KMS-11 (cell line): Measurements from ENCODE around the gene MLLT10.

Experiments
- H2AFZ ChIP-seq: fragments of 200-600 bp; sonication (generic); 2 replicates; pipeline ENCODE4 v1.6.1; 2016; ENCODE audit warnings: antibody characterized with exemption, mixed run types, low read depth
- H3K27ac ChIP-seq: fragments of 200-600 bp; sonication (generic); 2 replicates; pipeline ENCODE4 v1.6.1; 2016; ENCODE audit warnings: mild to moderate bottlenecking, mixed run types
- H3K27me3 ChIP-seq: fragments of 200-600 bp; sonication (generic); 2 replicates; pipeline ENCODE4 v1.6.1; 2017; ENCODE audit warnings: mild to moderate bottlenecking, low read depth, mixed run types, moderate library complexity; ENCODE audit not compliant: insufficient read depth
- H3K36me3 ChIP-seq: fragments of 200-600 bp; sonication (generic); 2 replicates; pipeline ENCODE4 v1.6.1; 2017; ENCODE audit warnings: mild to moderate bottlenecking, mixed run types; ENCODE audit not compliant: insufficient read depth
- H3K4me1 ChIP-seq: fragments of 200-600 bp; sonication (generic); 2 replicates; pipeline ENCODE4 v1.6.1; 2016; ENCODE audit warnings: mild to moderate bottlenecking, low read depth, mixed run types; ENCODE audit not compliant: poor library complexity, severe bottlenecking
- H3K4me2 ChIP-seq: fragments of 200-600 bp; sonication (generic); 2 replicates; pipeline ENCODE4 v1.7.0; 2016; ENCODE audit warnings: mild to moderate bottlenecking, mixed run types
- H3K4me3 ChIP-seq: fragments of 200-600 bp; sonication (generic); IDR thresholded peaks from 2 replicates; pipeline ENCODE4 v1.6.1; 2017; ENCODE audit warnings: low read depth, low read length, mixed read lengths; ENCODE audit not compliant: insufficient read depth
- H3K79me2 ChIP-seq: fragments of 200-600 bp; sonication (generic); 2 replicates; pipeline ENCODE4 v1.6.1; 2016; ENCODE audit warnings: low read depth, mixed run types; ENCODE audit not compliant: insufficient read depth
- H3K9ac ChIP-seq: fragments of 200-600 bp; sonication (generic); 2 replicates; pipeline ENCODE4 v1.6.1; 2016; ENCODE audit warnings: mild to moderate bottlenecking, mixed run types
- H4K20me1 ChIP-seq: fragments of 200-600 bp; sonication (generic); 2 replicates; pipeline ENCODE4 v1.6.1; 2016; ENCODE audit warnings: mild to moderate bottlenecking, mixed run types; ENCODE audit not compliant: insufficient read depth
- TF ChIP-seq, protein P1 (sequence below): fragments of 200-600 bp; sonication (generic); conservative IDR thresholded peaks from 2 replicates; pipeline ENCODE4 v1.6.1; 2017; ENCODE audit warnings: low read depth, mild to moderate bottlenecking, antibody characterized with exemption, low read length, moderate library complexity, mixed read lengths

Gene MLLT10

GRCh38 chr10:21496343-21497176 is 37.5 kb upstream of the MLLT10 start:
- Histone ChIP-seq H3K36me3 (no peaks in the 10 kb centered on the region), H3K4me1 (peaks cover 3% of the 10 kb centered on the region), H3K4me2 (peak overlapping the region; percentile 53), H3K79me2 (no peaks in the 10 kb centered on the region), H3K27ac (peak overlapping the region; percentile 64), H3K27me3 (peaks cover 14% of the 10 kb centered on the region; the same call in 1 of the 2 replicates), H3K9ac (peak overlapping the region; percentile 84), H4K20me1 (no peaks in the 10 kb centered on the region), H3K4me3 (no peak overlapping the region), H2AFZ (peak overlapping the region; percentile 91)
- TF ChIP-seq, protein P1, sequence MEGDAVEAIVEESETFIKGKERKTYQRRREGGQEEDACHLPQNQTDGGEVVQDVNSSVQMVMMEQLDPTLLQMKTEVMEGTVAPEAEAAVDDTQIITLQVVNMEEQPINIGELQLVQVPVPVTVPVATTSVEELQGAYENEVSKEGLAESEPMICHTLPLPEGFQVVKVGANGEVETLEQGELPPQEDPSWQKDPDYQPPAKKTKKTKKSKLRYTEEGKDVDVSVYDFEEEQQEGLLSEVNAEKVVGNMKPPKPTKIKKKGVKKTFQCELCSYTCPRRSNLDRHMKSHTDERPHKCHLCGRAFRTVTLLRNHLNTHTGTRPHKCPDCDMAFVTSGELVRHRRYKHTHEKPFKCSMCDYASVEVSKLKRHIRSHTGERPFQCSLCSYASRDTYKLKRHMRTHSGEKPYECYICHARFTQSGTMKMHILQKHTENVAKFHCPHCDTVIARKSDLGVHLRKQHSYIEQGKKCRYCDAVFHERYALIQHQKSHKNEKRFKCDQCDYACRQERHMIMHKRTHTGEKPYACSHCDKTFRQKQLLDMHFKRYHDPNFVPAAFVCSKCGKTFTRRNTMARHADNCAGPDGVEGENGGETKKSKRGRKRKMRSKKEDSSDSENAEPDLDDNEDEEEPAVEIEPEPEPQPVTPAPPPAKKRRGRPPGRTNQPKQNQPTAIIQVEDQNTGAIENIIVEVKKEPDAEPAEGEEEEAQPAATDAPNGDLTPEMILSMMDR: peak; percentile 39; the same call in 1 of the 2 replicates

DNA sequence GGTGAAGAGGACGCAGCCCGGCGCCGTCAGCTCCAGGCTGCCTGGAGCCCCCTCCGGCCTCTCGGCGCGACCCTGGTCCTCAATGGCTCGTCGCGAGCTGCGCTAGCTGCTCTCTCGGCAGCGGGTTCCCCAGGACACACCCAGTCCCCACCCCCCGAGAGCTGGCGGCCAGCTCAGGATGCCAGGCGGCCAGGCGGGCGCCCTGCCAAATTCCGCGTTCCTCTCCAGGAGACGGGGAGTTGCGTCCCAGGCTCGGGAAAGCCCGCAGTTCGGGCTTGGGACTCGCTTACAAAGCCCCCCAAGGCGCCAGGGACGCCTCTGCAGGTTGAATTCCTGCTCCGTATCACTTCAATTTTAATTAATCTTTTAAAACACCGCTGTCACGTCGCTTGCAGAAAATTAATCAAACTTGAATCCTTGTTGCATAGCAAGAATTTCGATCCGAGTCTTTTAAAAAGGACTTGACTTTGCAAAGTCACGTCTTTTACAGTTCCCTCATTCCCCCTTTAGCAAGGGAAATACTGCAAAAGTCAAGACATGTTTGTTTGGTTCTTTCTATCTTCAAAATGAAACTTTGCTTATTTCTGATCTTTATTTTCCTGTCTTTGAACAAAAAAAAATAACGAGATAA is 36.7 kb upstream of the MLLT10 start:
- H2AFZ ChIP-seq: peak overlapping the region; percentile 91
- no peaks in the 10 kb centered on the region for H3K79me2 ChIP-seq
- no peak overlapping the region for H3K27ac ChIP-seq
- no peak overlapping the region for H3K4me3 ChIP-seq
- peaks cover 3% of the 10 kb centered on the region for H3K4me1 ChIP-seq
- H3K36me3 ChIP-seq: no peaks in the 10 kb centered on the region
- peak overlapping the region; percentile 53 for H3K4me2 ChIP-seq
- H3K27me3 ChIP-seq: peaks cover 14% of the 10 kb centered on the region; the same call in 1 of the 2 replicates
- TF ChIP-seq, protein P1: no peak
- peak overlapping the region; percentile 84; the same call in 1 of the 2 replicates for H3K9ac ChIP-seq
- H4K20me1 ChIP-seq: no peaks in the 10 kb centered on the region

DNA sequence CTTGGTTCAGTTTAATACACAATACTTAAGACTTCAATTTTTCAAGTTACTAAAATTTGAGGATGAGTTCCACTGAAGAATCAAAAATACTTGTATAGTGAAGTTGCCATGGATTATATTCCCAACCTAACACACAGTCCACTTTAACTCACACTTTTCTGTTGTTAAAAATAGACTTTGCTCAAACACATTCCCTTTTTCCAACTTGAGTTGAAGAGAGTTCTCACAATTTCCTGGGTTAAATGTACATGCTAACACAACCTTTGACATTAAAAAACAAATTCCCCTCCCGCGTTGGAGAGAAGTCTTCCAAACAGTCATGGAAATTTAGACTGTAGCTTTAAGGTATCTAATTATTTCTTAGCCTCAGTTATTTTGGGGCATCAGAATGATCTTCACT is 35.7 kb upstream of the MLLT10 start:
- no peaks in the 10 kb centered on the region for H3K79me2 ChIP-seq
- H4K20me1 ChIP-seq: no peaks in the 10 kb centered on the region
- no peaks in the 10 kb centered on the region for H3K36me3 ChIP-seq
- TF ChIP-seq, protein P1: no peak
- H3K4me1 ChIP-seq: peaks cover 3% of the 10 kb centered on the region
- no peak overlapping the region for H3K4me2 ChIP-seq
- H3K9ac ChIP-seq: no peak overlapping the region
- peaks cover 14% of the 10 kb centered on the region; the same call in 1 of the 2 replicates for H3K27me3 ChIP-seq
- H3K4me3 ChIP-seq: no peak overlapping the region
- no peak overlapping the region for H2AFZ ChIP-seq
- H3K27ac ChIP-seq: no peak overlapping the region

- Histone ChIP-seq H3K9ac (no peak overlapping the region), H3K4me2 (no peak overlapping the region), H3K4me1 (peaks cover 3% of the 10 kb centered on the region), H3K27me3 (peaks cover 14% of the 10 kb centered on the region; the same call in 1 of the 2 replicates), H3K36me3 (no peaks in the 10 kb centered on the region), H3K79me2 (no peaks in the 10 kb centered on the region), H3K27ac (no peak overlapping the region), H4K20me1 (no peaks in the 10 kb centered on the region), H2AFZ (no peak overlapping the region), H3K4me3 (no peak overlapping the region)
- TF ChIP-seq, protein P1: no peak
Observed at GRCh38 chr10:21498986-21499385, 35.0 kb upstream of the MLLT10 start.
